ENCODE measurements around the gene SELENOH.

DNA sequence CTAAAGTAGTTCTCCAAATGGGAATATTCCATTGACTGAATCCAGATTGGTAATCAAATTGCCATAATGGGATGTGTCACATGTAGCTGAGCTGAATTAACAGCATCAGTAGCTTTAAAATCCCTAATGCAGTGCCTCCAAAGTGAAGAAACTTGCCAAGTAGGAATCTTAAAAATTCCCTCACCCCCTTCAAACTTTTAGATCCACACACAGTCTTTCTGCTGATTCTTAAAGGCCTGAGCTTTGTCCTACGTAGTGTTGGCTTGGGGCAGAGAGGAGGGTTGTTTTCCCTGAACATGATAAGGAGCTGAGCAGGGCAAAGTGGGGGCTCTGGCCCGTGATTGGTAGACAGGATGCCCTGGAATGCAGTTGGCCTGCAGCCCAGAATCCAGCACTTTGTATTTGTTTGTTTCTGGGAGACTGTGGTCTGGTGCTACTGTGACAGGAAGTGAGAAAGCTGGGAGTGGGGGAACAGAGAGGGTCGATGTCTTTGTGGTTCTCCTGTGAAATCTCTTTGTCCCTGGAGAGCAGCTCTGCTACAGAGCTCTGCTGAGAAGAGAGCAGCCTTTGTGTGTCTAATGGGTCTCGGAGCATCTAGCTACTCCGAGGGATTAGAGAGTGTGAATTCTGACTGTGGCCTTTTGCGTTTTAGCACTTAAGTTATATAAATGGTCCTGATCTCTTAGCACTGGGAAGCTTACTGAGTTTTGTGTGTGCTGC is 37.2 kb downstream of the SELENOH start:
- TF ChIP-seq, protein P1, sequence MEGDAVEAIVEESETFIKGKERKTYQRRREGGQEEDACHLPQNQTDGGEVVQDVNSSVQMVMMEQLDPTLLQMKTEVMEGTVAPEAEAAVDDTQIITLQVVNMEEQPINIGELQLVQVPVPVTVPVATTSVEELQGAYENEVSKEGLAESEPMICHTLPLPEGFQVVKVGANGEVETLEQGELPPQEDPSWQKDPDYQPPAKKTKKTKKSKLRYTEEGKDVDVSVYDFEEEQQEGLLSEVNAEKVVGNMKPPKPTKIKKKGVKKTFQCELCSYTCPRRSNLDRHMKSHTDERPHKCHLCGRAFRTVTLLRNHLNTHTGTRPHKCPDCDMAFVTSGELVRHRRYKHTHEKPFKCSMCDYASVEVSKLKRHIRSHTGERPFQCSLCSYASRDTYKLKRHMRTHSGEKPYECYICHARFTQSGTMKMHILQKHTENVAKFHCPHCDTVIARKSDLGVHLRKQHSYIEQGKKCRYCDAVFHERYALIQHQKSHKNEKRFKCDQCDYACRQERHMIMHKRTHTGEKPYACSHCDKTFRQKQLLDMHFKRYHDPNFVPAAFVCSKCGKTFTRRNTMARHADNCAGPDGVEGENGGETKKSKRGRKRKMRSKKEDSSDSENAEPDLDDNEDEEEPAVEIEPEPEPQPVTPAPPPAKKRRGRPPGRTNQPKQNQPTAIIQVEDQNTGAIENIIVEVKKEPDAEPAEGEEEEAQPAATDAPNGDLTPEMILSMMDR (IDR thresholded peaks at IDR 0.05; ENCODE audit: control extremely low read depth in 1 of 3, insufficient read depth in 1 of 3, low read depth in 1 of 3, low read length in 3 of 3) = no peak
- peak; percentile 39; the same call in 1 of the 2 replicates for TF ChIP-seq YY1 (IDR thresholded peaks at IDR 0.05; ENCODE audit: low read depth, low read length)
- 0 out of 4 replicates have a peak, but pooled peaks of 1 of the 2 experiments have one; percentile 29 for TF ChIP-seq HDAC2 (IDR thresholded peaks at IDR 0.05; ENCODE audit: borderline replicate concordance in 1 of 2, low read depth in 2 of 2, low read length in 2 of 2)
- no peak for TF ChIP-seq MAFK (IDR thresholded peaks at IDR 0.05; ENCODE audit: low read depth, low read length)
- 0 out of 2 replicates have a peak, but pooled peaks have one; percentile 23 for TF ChIP-seq TCF12 (IDR thresholded peaks at IDR 0.05; ENCODE audit: low read depth, low read length)
- no peak for TF ChIP-seq EZH2 (IDR thresholded peaks at IDR 0.05; ENCODE audit: low read depth, low read length, severe bottlenecking)
- peak; percentile 83 to 91 for TF ChIP-seq POLR2A (IDR thresholded peaks at IDR 0.05; ENCODE audit: control extremely low read depth in 1 of 2, low read depth in 2 of 2, low read length in 2 of 2)
